ENCODE data around the gene CELF4.

Gene CELF4

GRCh38 chr18:37508207-37508606 lies 57.4 kb downstream of the CELF4 start:
- TF ChIP-seq RAD21 (IDR thresholded peaks at IDR 0.05; ENCODE audit: low read depth) (no peak), REST (IDR thresholded peaks at IDR 0.05; ENCODE audit: low read depth) (no peak), EP300 (IDR thresholded peaks at IDR 0.05; ENCODE audit: borderline replicate concordance) (no peak), TCF12 (IDR thresholded peaks at IDR 0.05; ENCODE audit: low read depth) (no peak), CREB1 (IDR thresholded peaks at IDR 0.05; ENCODE audit: low read depth) (no peak), TEAD4 (IDR thresholded peaks at IDR 0.05) (no peak), EGR1 (IDR thresholded peaks at IDR 0.05) (no peak), USF1 (IDR thresholded peaks at IDR 0.05) (no peak), NFIC (IDR thresholded peaks at IDR 0.05) (no peak), TAF1 (IDR thresholded peaks at IDR 0.05; ENCODE audit: low read depth) (no peak)
- TF ChIP-seq, protein P1, sequence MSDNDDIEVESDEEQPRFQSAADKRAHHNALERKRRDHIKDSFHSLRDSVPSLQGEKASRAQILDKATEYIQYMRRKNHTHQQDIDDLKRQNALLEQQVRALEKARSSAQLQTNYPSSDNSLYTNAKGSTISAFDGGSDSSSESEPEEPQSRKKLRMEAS (IDR thresholded peaks at IDR 0.05), result no peak

DNA sequence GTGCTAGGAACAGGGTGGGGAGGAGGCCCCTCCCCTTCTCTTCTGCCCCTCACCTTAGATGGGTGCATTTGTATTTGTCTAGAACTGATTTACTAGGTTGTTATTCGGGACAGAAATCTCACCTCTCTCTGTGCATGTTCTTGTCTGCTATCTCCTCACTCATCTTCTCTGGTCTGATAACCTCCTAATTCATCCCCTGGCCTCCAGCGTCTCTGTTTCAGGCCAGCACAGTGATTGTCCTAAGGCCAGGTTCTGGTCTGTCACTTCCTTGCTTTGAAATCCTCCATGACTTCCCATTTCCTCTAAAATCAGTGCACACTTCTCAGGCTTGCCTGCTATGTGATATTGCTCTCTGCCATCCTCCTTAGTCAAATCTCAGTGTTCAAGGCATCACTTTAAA lies 58.4 kb downstream of the CELF4 start:
- no peak for TF ChIP-seq TEAD4 (IDR thresholded peaks at IDR 0.05)
- TF ChIP-seq REST (IDR thresholded peaks at IDR 0.05; ENCODE audit: low read depth), result no peak
- TF ChIP-seq ZBTB7A (IDR thresholded peaks at IDR 0.05; ENCODE audit: low read depth), result no peak
- no peak for TF ChIP-seq EGR1 (IDR thresholded peaks at IDR 0.05)
- TF ChIP-seq TCF12 (IDR thresholded peaks at IDR 0.05; ENCODE audit: low read depth), result no peak
- no peak for TF ChIP-seq YY1 (IDR thresholded peaks at IDR 0.05; ENCODE audit: low read depth)

DNA sequence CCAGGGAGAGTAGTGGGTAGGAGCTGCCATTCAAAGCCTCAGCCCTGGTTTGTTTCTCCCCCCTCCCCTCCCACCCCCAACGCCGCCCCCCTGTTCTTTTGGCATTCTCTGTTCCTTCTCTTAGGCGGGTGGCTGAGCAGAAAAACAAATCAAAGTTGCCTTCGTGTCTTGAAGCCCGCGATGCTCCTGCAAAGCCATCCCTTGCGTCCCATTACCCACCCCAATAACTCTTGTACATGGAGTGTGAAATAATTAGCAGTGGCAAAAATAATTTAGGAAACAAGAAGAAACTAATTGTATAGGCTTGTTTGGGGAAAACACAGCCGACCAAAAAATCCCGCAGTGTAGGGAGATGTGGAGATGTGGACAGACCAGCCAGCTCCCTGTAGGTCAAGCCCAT lies 59.6 kb downstream of the CELF4 start:
- no peak for TF ChIP-seq USF1 (IDR thresholded peaks at IDR 0.05)
- no peak for TF ChIP-seq TEAD4 (IDR thresholded peaks at IDR 0.05)
- no peak for TF ChIP-seq TAF1 (IDR thresholded peaks at IDR 0.05; ENCODE audit: low read depth)
- no peak for TF ChIP-seq RAD21 (IDR thresholded peaks at IDR 0.05; ENCODE audit: low read depth)
- TF ChIP-seq TCF12 (IDR thresholded peaks at IDR 0.05; ENCODE audit: low read depth), result no peak
- no peak for TF ChIP-seq NFIC (IDR thresholded peaks at IDR 0.05)
- TF ChIP-seq ZBTB7A (IDR thresholded peaks at IDR 0.05; ENCODE audit: low read depth), result no peak
- no peak for TF ChIP-seq EGR1 (IDR thresholded peaks at IDR 0.05)
- no peak for TF ChIP-seq CEBPB (IDR thresholded peaks at IDR 0.05)
- no peak for TF ChIP-seq CREB1 (IDR thresholded peaks at IDR 0.05; ENCODE audit: low read depth)
- TF ChIP-seq EP300 (IDR thresholded peaks at IDR 0.05; ENCODE audit: borderline replicate concordance), result no peak
- no peak for TF ChIP-seq FOXM1 (IDR thresholded peaks at IDR 0.05; ENCODE audit: borderline replicate concordance, low read depth)
- TF ChIP-seq, protein P1 (IDR thresholded peaks at IDR 0.05), result no peak
- TF ChIP-seq YY1 (IDR thresholded peaks at IDR 0.05; ENCODE audit: low read depth), result no peak
- TF ChIP-seq REST (IDR thresholded peaks at IDR 0.05; ENCODE audit: low read depth), result no peak

GRCh38 chr18:37505321-37505720 lies 60.3 kb downstream of the CELF4 start:
- TF ChIP-seq CREB1 (IDR thresholded peaks at IDR 0.05; ENCODE audit: low read depth) (no peak), FOXM1 (IDR thresholded peaks at IDR 0.05; ENCODE audit: borderline replicate concordance, low read depth) (no peak), ZBTB7A (IDR thresholded peaks at IDR 0.05; ENCODE audit: low read depth) (no peak), TCF12 (IDR thresholded peaks at IDR 0.05; ENCODE audit: low read depth) (no peak)

GRCh38 chr18:37502601-37503000 lies 63.0 kb downstream of the CELF4 start:
- TF ChIP-seq ZBTB7A (IDR thresholded peaks at IDR 0.05; ENCODE audit: low read depth), result no peak
- no peak for TF ChIP-seq CREB1 (IDR thresholded peaks at IDR 0.05; ENCODE audit: low read depth)
- no peak for TF ChIP-seq RAD21 (IDR thresholded peaks at IDR 0.05; ENCODE audit: low read depth)
- TF ChIP-seq TAF1 (IDR thresholded peaks at IDR 0.05; ENCODE audit: low read depth), result no peak
- no peak for TF ChIP-seq YY1 (IDR thresholded peaks at IDR 0.05; ENCODE audit: low read depth)

All from Ishikawa (cell line).